H1 (cell line): Measurements from ENCODE around the gene CEP83.

Experiments used
- BRCA1 ChIP-seq: IDR thresholded peaks from 2 replicates; pipeline ENCODE4 v1.6.1; 2012; ENCODE audit warnings: low read depth, low read length, improper control_type of control experiment
- CEBPB ChIP-seq: IDR thresholded peaks from 2 replicates; pipeline ENCODE4 v1.6.1; 2012; ENCODE audit warnings: low read depth, low read length
- CREB1 ChIP-seq: IDR thresholded peaks from 2 replicates; pipeline ENCODE4 v1.6.1; 2012; ENCODE audit warnings: inconsistent platforms
- CTCF ChIP-seq, 3 experiments: IDR thresholded peaks; 1 replicate in 2 of 3; 2 replicates in 1 of 3; pipeline versions ENCODE4 v1.5.1 to v1.6.1; 2011; ENCODE audit warnings: low read length in 3 of 3, mild to moderate bottlenecking in 3 of 3, inconsistent platforms in 2 of 3, low read depth in 1 of 3, moderate library complexity in 1 of 3; ENCODE audit not compliant: insufficient read depth in 1 of 3; ENCODE audit errors: control extremely low read depth in 1 of 3
- FOSL1 ChIP-seq: IDR thresholded peaks from 2 replicates; pipeline ENCODE4 v1.6.1; 2011; ENCODE audit warnings: mild to moderate bottlenecking, low read depth, low read length, moderate library complexity; ENCODE audit not compliant: insufficient read depth
- GABPA ChIP-seq: IDR thresholded peaks from 2 replicates; pipeline ENCODE4 v1.6.1; 2011; ENCODE audit warnings: mild to moderate bottlenecking, low read length, moderate library complexity, borderline replicate concordance; ENCODE audit not compliant: insufficient read depth
- MAFK ChIP-seq: IDR thresholded peaks from 2 replicates; pipeline ENCODE4 v1.6.1; 2012; ENCODE audit warnings: low read depth, mild to moderate bottlenecking, improper control_type of control experiment, low read length
- NANOG ChIP-seq: IDR thresholded peaks from 2 replicates; pipeline ENCODE4 v1.6.1; 2011; ENCODE audit warnings: low read length, low read depth, mild to moderate bottlenecking, inconsistent platforms; ENCODE audit not compliant: insufficient read depth, poor library complexity, severe bottlenecking
- POLR2A ChIP-seq, 2 experiments: IDR thresholded peaks; 1 replicate in 1 of 2; 2 replicates in 1 of 2; pipeline ENCODE4 v1.6.1; 2011; ENCODE audit warnings: low read depth in 2 of 2, low read length in 2 of 2, mild to moderate bottlenecking in 2 of 2; ENCODE audit errors: control extremely low read depth in 1 of 2
- TCF12 ChIP-seq: IDR thresholded peaks from 2 replicates; pipeline ENCODE4 v1.6.1; 2011; ENCODE audit warnings: low read depth, mild to moderate bottlenecking, low read length
- YY1 ChIP-seq: IDR thresholded peaks from 2 replicates; pipeline ENCODE4 v1.6.1; 2011; ENCODE audit warnings: low read depth, mild to moderate bottlenecking, low read length

GRCh38 chr12:94405413-94406116 lies 54.1 kb downstream of the CEP83 start:
- no peak for TF ChIP-seq TCF12
- TF ChIP-seq CTCF (IDR thresholded peaks at IDR 0.05; ENCODE audit: control extremely low read depth in 1 of 3, insufficient read depth in 1 of 3, low read depth in 1 of 3, low read length in 3 of 3) = no peak
- TF ChIP-seq CEBPB = no peak
- no peak for TF ChIP-seq MAFK
- TF ChIP-seq BRCA1 = no peak
- no peak for TF ChIP-seq NANOG
- no peak for TF ChIP-seq YY1
- no peak for TF ChIP-seq FOSL1
- TF ChIP-seq CREB1 = no peak
- no peak for TF ChIP-seq GABPA
- TF ChIP-seq POLR2A (IDR thresholded peaks at IDR 0.05; ENCODE audit: control extremely low read depth in 1 of 2, low read depth in 2 of 2, low read length in 2 of 2) = no peak
